WTC11 (cell line): Measurements from ENCODE around the gene CAGE1. TPM values are rescaled to one million over a fixed set of nuclear protein-coding genes. Genes with fewer than 3 reads are reported as not detected.

Experiments
- ATAC-seq: fragments of 200-7000 bp; cut with Tn5 transposase; 2 replicates; pipeline ENCODE4 v1.10.0; 2021; ENCODE audit warnings: mild to moderate bottlenecking, moderate library complexity
- CTCF ChIA-PET: fragments of 300-600 bp; sonication (Branson Sonifier 250); formaldehyde crosslinking; loops from one replicate; lab custom pipeline; 2021; ENCODE audit warnings: antibody characterized with exemption; lab: Charles Lee
- POLR2A ChIA-PET: fragments of 350-600 bp; sonication (Branson Sonifier 250); formaldehyde crosslinking; loops from one replicate; lab custom pipeline; 2021; ENCODE audit warnings: antibody characterized with exemption; lab: Charles Lee
- DNase-seq: peaks from one replicate; pipeline ENCODE4 v3.0.0; 2021; ENCODE audit warnings: low spot score
- H3K27ac Mint-ChIP-seq: 2 replicates; pipeline ENCODE4 v1.8.0; 2021; ENCODE audit warnings: mixed read lengths
- H3K27me3 Mint-ChIP-seq: 2 replicates; pipeline ENCODE4 v1.8.0; 2021; ENCODE audit warnings: low read depth, mild to moderate bottlenecking, moderate library complexity, mixed read lengths
- H3K36me3 Mint-ChIP-seq: 2 replicates; pipeline ENCODE4 v1.8.0; 2021; ENCODE audit warnings: mixed read lengths
- H3K4me1 Mint-ChIP-seq: 2 replicates; pipeline ENCODE4 v1.8.0; 2022; ENCODE audit warnings: mixed read lengths
- H3K4me3 Mint-ChIP-seq: 2 replicates; pipeline ENCODE4 v1.8.0; 2021; ENCODE audit warnings: mild to moderate bottlenecking, moderate library complexity, mixed read lengths
- H3K9me3 Mint-ChIP-seq: 2 replicates; pipeline ENCODE4 v1.8.0; 2021; ENCODE audit warnings: mixed read lengths
- AFF4 ChIP-seq: sonication (generic); formaldehyde crosslinking; IDR thresholded peaks from 2 replicates; pipeline ENCODE4 v1.8.1; 2023; ENCODE audit warnings: mild to moderate bottlenecking, missing genetic modification reagents, borderline replicate concordance
- AR ChIP-seq: fragments of 250-450 bp; sonication (Bioruptor Pico); IDR thresholded peaks from 2 replicates; pipeline ENCODE4 v1.9.0; 2021; ENCODE audit warnings: mild to moderate bottlenecking
- CREM ChIP-seq: sonication (generic); formaldehyde crosslinking; IDR thresholded peaks from 2 replicates; pipeline ENCODE4 v1.8.1; 2022; ENCODE audit warnings: mild to moderate bottlenecking, missing genetic modification reagents, moderate library complexity
- CTCF ChIP-seq: fragments of 200-600 bp; IDR thresholded peaks from 2 replicates; pipeline ENCODE4 v1.8.0; 2022; ENCODE audit warnings: antibody characterized with exemption
- FOXP4 ChIP-seq: sonication (generic); formaldehyde crosslinking; IDR thresholded peaks from 2 replicates; pipeline ENCODE4 v1.8.0; 2022; ENCODE audit warnings: mild to moderate bottlenecking, missing genetic modification reagents
- GABPB1 ChIP-seq: sonication (generic); formaldehyde crosslinking; IDR thresholded peaks from 2 replicates; pipeline ENCODE4 v1.8.1; 2023; ENCODE audit warnings: mild to moderate bottlenecking, missing genetic modification reagents
- MLX ChIP-seq: sonication (generic); formaldehyde crosslinking; IDR thresholded peaks from 2 replicates; pipeline ENCODE4 v1.8.1; 2023; ENCODE audit warnings: mild to moderate bottlenecking, missing genetic modification reagents, moderate library complexity
- NFE2L1 ChIP-seq: sonication (generic); formaldehyde crosslinking; IDR thresholded peaks from 2 replicates; pipeline ENCODE4 v1.8.1; 2023; ENCODE audit warnings: missing genetic modification reagents
- NR1H2 ChIP-seq: sonication (generic); formaldehyde crosslinking; IDR thresholded peaks from 2 replicates; pipeline ENCODE4 v1.9.0; 2021; ENCODE audit warnings: mild to moderate bottlenecking, moderate library complexity, missing genetic modification reagents
- NR3C1 ChIP-seq: sonication (generic); formaldehyde crosslinking; conservative IDR thresholded peaks from 2 replicates; pipeline ENCODE4 v1.8.1; 2023; ENCODE audit warnings: low read depth, mild to moderate bottlenecking, missing genetic modification reagents
- OVOL2 ChIP-seq: fragments of 250-450 bp; sonication (Bioruptor Pico); IDR thresholded peaks from 2 replicates; pipeline ENCODE4 v1.9.0; 2021; ENCODE audit warnings: mild to moderate bottlenecking, borderline replicate concordance
- TEAD4 ChIP-seq: sonication (generic); formaldehyde crosslinking; IDR thresholded peaks from 2 replicates; pipeline ENCODE4 v1.8.0; 2022; ENCODE audit warnings: mild to moderate bottlenecking, missing genetic modification reagents
- TP53 ChIP-seq: sonication (generic); formaldehyde crosslinking; IDR thresholded peaks from 2 replicates; pipeline ENCODE4 v1.8.1; 2023; ENCODE audit warnings: mild to moderate bottlenecking, missing genetic modification reagents
- USF2 ChIP-seq: sonication (generic); formaldehyde crosslinking; IDR thresholded peaks from 2 replicates; pipeline ENCODE4 v1.8.1; 2023; ENCODE audit warnings: mild to moderate bottlenecking, missing genetic modification reagents, moderate library complexity
- ZBTB43 ChIP-seq: sonication (generic); formaldehyde crosslinking; IDR thresholded peaks from 2 replicates; pipeline ENCODE4 v1.8.1; 2023; ENCODE audit warnings: mild to moderate bottlenecking, missing genetic modification reagents
- ZNF219 ChIP-seq: sonication (generic); formaldehyde crosslinking; IDR thresholded peaks from 2 replicates; pipeline ENCODE4 v1.8.0; 2023; ENCODE audit warnings: missing genetic modification reagents, mild to moderate bottlenecking, borderline replicate concordance
- ZNF232 ChIP-seq: sonication (generic); formaldehyde crosslinking; IDR thresholded peaks from 2 replicates; pipeline ENCODE4 v1.8.0; 2022; ENCODE audit warnings: mild to moderate bottlenecking, missing genetic modification reagents
- ZNF512 ChIP-seq: sonication (generic); formaldehyde crosslinking; IDR thresholded peaks from 2 replicates; pipeline ENCODE4 v1.8.1; 2022; ENCODE audit warnings: missing genetic modification reagents, borderline replicate concordance
- total RNA-seq: library from RNA; stranded (reverse); gene quantifications from 3 replicates; pipeline ENCODE4 v1.2.3, GENCODE V29; 2021

The CAGE1 gene
- total RNA-seq, 1 experiment from 2014 or later, result 0.07 TPM

- no peak overlapping the region for H3K4me3 Mint-ChIP-seq
- no peaks in the 10 kb centered on the region for H3K36me3 Mint-ChIP-seq
- no peak overlapping the region for H3K27ac Mint-ChIP-seq
- no peak for DNase-seq
- no peaks in the 10 kb centered on the region for H3K9me3 Mint-ChIP-seq
- ATAC-seq, result no peak
- peaks cover 17% of the 10 kb centered on the region for H3K4me1 Mint-ChIP-seq
- POLR2A ChIA-PET, result no interaction called here
- no peaks in the 10 kb centered on the region for H3K27me3 Mint-ChIP-seq
- TF ChIP-seq ZBTB43 (CRISPR knock-in tag) (no peak), MLX (no peak), GABPB1 (CRISPR knock-in tag) (no peak), NR3C1 (CRISPR knock-in tag) (no peak), CREM (CRISPR knock-in tag) (no peak), AFF4 (no peak), NFE2L1 (CRISPR knock-in tag) (no peak), ZNF232 (CRISPR knock-in tag) (no peak), TEAD4 (no peak), FOXP4 (CRISPR knock-in tag) (no peak), ZNF512 (CRISPR knock-in tag) (no peak)
- TF ChIP-seq, all 79 proteins: peak for 0
- CTCF ChIA-PET, result interaction anchor here (2.0 kb wide), 1 partner anchor 10 kb away, joined by 6 read pairs; no protein-coding TSS in a partner anchor
Measured at GRCh38 chr6:7434672-7435071, 45.1 kb upstream of the CAGE1 start.

- Mint-ChIP-seq H3K27ac (no peak overlapping the region), H3K27me3 (no peaks in the 10 kb centered on the region), H3K4me3 (no peak overlapping the region), H3K9me3 (no peaks in the 10 kb centered on the region), H3K36me3 (no peaks in the 10 kb centered on the region), H3K4me1 (peaks cover 17% of the 10 kb centered on the region)
- ATAC-seq (no peak), DNase-seq (no peak)
- TF ChIP-seq OVOL2 (CRISPR knock-in tag), result no peak
- TF ChIP-seq USF2 (CRISPR knock-in tag), result no peak
- no peak for TF ChIP-seq ZNF219
- no peak for TF ChIP-seq NR1H2 (CRISPR knock-in tag)
- TF ChIP-seq CTCF, result no peak
- TF ChIP-seq AR (CRISPR knock-in tag), result no peak
- TF ChIP-seq TP53 (CRISPR knock-in tag), result no peak
- TF ChIP-seq MLX, result no peak
- CTCF ChIA-PET, result interaction anchor here (1.5 kb wide), 1 partner anchor 108 kb away, joined by 5 read pairs; the partner anchor contains the start of gene DSP
- POLR2A ChIA-PET, result interaction anchor here (0.6 kb wide), 1 partner anchor 24 kb away, joined by 5 read pairs; no protein-coding TSS in a partner anchor
Measured at GRCh38 chr6:7433121-7433617, 43.6 kb upstream of the CAGE1 start.
